AG04450 (cell line): Measurements from ENCODE around the gene RHOV. TPM values are rescaled to one million over a fixed set of nuclear protein-coding genes. Genes with fewer than 3 reads are reported as not detected.

ENCODE experiments used
- CTCF ChIA-PET: fragments of 300-600, 350-600 bp; formaldehyde crosslinking; extraction: SDS; loops from one replicate; lab custom pipeline; 2022; ENCODE audit warnings: antibody characterized with exemption, inconsistent platforms; lab: Charles Lee
- POLR2A ChIA-PET: fragments of 350-600 bp; formaldehyde crosslinking; extraction: SDS; loops from one replicate; lab custom pipeline; 2021; ENCODE audit warnings: antibody characterized with exemption, inconsistent platforms; lab: Yijun Ruan, JAX
- DNase-seq: peaks from one replicate; pipeline ENCODE4 v3.0.0-alpha.2; 2011; ENCODE audit warnings: low read depth, low spot score
- H3K27ac ChIP-seq: one replicate; pipeline ENCODE4 v1.5.1; 2012; ENCODE audit warnings: low read depth, low read length, control low read depth
- H3K27me3 ChIP-seq: one replicate; pipeline ENCODE4 v1.6.0; 2012; ENCODE audit warnings: low read length; ENCODE audit not compliant: control insufficient read depth, insufficient read depth
- H3K4me3 ChIP-seq: 2 replicates; pipeline ENCODE4 v1.5.1; 2011; ENCODE audit warnings: mild to moderate bottlenecking, low read depth, low read length, control low read depth
- H3K9me3 ChIP-seq: 2 replicates; pipeline ENCODE4 v1.5.1; 2012; ENCODE audit warnings: low read length; ENCODE audit not compliant: control insufficient read depth, insufficient read depth
- polyA plus RNA-seq: library from polyadenylated mRNA; depleted of rRNA; stranded (reverse); fragments of >200 nt; gene quantifications from 2 replicates; pipeline ENCODE4 v1.2.3, GENCODE V29; 2011
- TF ChIP-seq, protein P1 (sequence below): IDR thresholded peaks from 2 replicates; pipeline ENCODE4 v1.5.1; 2011; ENCODE audit warnings: low read depth, low read length, control low read depth, inconsistent platforms

Gene RHOV
- polyA plus RNA-seq, 1 experiment = 0.04 TPM

DNA sequence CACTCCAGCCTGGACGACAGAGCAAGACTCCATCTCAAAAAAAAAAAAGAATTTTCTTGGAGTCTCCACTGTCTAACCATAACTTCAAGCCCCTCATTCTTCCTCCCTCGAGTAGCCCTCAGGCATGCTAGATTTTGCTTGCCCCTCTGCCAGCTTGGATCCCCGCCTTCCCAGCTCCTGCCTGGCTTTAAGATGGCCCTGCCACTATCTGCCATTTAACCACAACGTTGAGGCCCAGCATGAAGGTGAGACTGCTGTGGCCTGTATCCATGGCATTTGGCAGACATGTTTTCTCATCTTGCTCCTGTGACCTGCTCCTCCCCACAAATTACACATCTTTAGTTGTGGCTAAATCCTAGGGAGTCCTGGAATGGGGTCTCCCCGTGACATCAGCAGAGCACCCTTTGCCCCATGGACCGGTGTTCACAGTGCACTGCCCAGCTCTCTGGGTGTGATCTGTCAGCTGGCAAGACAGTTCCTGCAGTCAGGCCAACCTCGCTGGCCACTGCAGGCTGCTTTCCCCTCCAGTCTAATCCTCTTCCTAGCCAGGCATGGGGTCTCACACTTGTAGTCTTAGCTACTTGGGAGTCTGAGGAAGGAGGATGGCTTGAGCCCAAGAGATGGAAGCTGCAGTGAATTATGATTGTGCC is 30.6 kb upstream of the RHOV start:
- Histone ChIP-seq H3K9me3 (no peaks in the 10 kb centered on the region; the same call in 1 of the 2 replicates), H3K27ac (no peak overlapping the region), H3K4me3 (no peak overlapping the region), H3K27me3 (no peaks in the 10 kb centered on the region)
- TF ChIP-seq, protein P1, sequence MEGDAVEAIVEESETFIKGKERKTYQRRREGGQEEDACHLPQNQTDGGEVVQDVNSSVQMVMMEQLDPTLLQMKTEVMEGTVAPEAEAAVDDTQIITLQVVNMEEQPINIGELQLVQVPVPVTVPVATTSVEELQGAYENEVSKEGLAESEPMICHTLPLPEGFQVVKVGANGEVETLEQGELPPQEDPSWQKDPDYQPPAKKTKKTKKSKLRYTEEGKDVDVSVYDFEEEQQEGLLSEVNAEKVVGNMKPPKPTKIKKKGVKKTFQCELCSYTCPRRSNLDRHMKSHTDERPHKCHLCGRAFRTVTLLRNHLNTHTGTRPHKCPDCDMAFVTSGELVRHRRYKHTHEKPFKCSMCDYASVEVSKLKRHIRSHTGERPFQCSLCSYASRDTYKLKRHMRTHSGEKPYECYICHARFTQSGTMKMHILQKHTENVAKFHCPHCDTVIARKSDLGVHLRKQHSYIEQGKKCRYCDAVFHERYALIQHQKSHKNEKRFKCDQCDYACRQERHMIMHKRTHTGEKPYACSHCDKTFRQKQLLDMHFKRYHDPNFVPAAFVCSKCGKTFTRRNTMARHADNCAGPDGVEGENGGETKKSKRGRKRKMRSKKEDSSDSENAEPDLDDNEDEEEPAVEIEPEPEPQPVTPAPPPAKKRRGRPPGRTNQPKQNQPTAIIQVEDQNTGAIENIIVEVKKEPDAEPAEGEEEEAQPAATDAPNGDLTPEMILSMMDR = no peak
- POLR2A ChIA-PET = interaction anchor here (1.1 kb wide), 1 partner anchor 37 kb away, joined by 3 read pairs; no protein-coding TSS in a partner anchor
- no peak for DNase-seq
- CTCF ChIA-PET = interaction anchor here (0.6 to 8.0 kb wide), 20 partner anchors 7 to 877 kb away, joined by 3 to 202 read pairs (median 4); partner anchors contain the start of genes NUSAP1, OIP5 and VPS18

GRCh38 chr15:40902605-40903561 is 28.8 kb upstream of the RHOV start:
- Histone ChIP-seq H3K9me3 (no peaks in the 10 kb centered on the region; the same call in 1 of the 2 replicates), H3K27ac (no peak overlapping the region), H3K27me3 (no peaks in the 10 kb centered on the region), H3K4me3 (no peak overlapping the region)
- ChIA-PET POLR2A (interaction anchor here (0.7 to 1.1 kb wide), 2 partner anchors 24 to 89 kb away, joined by 3 to 4 read pairs; no protein-coding TSS in a partner anchor), CTCF (interaction anchor here (0.6 to 8.0 kb wide), 18 partner anchors 8 to 314 kb away, joined by 3 to 202 read pairs (median 3); partner anchors contain the start of gene VPS18)
- DNase-seq = no peak
- TF ChIP-seq, protein P1 = no peak

GRCh38 chr15:40901053-40901443 is 27.0 kb upstream of the RHOV start:
- DNase-seq = no peak
- CTCF ChIA-PET = interaction anchor here (1.8 to 8.0 kb wide), 2 partner anchors 121 to 283 kb away, joined by 7 to 202 read pairs; no protein-coding TSS in a partner anchor
- H3K9me3 ChIP-seq = no peaks in the 10 kb centered on the region; the same call in 1 of the 2 replicates
- TF ChIP-seq, protein P1 = no peak
- POLR2A ChIA-PET = no interaction called here
- no peaks in the 10 kb centered on the region for H3K27me3 ChIP-seq
- H3K4me3 ChIP-seq = no peak overlapping the region
- no peak overlapping the region for H3K27ac ChIP-seq

- H3K9me3 ChIP-seq = no peaks in the 10 kb centered on the region; the same call in 1 of the 2 replicates
- POLR2A ChIA-PET = interaction anchor here (1.3 kb wide), 1 partner anchor 216 kb away, joined by 3 read pairs; the partner anchor contains the start of gene INO80
- CTCF ChIA-PET = interaction anchor here (0.6 to 8.0 kb wide), 4 partner anchors 9 to 284 kb away, joined by 3 to 202 read pairs (median 5); no protein-coding TSS in a partner anchor
- TF ChIP-seq, protein P1 = no peak
- H3K27ac ChIP-seq = no peak overlapping the region
- no peak overlapping the region for H3K4me3 ChIP-seq
- H3K27me3 ChIP-seq = no peaks in the 10 kb centered on the region
- no peak for DNase-seq
Observed at GRCh38 chr15:40900256-40901052, 26.4 kb upstream of the RHOV start.
